Measurements from ENCODE around the gene FANCE.

GRCh38 chr6:35425284-35425683 is 26.9 kb upstream of the FANCE start:
- TF ChIP-seq, protein P1, sequence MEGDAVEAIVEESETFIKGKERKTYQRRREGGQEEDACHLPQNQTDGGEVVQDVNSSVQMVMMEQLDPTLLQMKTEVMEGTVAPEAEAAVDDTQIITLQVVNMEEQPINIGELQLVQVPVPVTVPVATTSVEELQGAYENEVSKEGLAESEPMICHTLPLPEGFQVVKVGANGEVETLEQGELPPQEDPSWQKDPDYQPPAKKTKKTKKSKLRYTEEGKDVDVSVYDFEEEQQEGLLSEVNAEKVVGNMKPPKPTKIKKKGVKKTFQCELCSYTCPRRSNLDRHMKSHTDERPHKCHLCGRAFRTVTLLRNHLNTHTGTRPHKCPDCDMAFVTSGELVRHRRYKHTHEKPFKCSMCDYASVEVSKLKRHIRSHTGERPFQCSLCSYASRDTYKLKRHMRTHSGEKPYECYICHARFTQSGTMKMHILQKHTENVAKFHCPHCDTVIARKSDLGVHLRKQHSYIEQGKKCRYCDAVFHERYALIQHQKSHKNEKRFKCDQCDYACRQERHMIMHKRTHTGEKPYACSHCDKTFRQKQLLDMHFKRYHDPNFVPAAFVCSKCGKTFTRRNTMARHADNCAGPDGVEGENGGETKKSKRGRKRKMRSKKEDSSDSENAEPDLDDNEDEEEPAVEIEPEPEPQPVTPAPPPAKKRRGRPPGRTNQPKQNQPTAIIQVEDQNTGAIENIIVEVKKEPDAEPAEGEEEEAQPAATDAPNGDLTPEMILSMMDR (optimal IDR thresholded peaks at IDR 0.05 in 1 of 3, IDR thresholded peaks at IDR 0.05 in 1 of 3, conservative IDR thresholded peaks at IDR 0.05 in 1 of 3; ENCODE audit: extremely low read depth in 1 of 3, insufficient read depth in 2 of 3, low read length in 3 of 3) = no peak
- no peak for TF ChIP-seq EZH2 (IDR thresholded peaks at IDR 0.05; ENCODE audit: low read length)
